ENCODE measurements around the gene SLC12A8. TPM values are rescaled to one million over a fixed set of nuclear protein-coding genes. Genes with fewer than 3 reads are reported as not detected.

The SLC12A8 gene
- total RNA-seq, 2 experiments from 2014 or later, result 0.36 to 0.38 TPM

DNA sequence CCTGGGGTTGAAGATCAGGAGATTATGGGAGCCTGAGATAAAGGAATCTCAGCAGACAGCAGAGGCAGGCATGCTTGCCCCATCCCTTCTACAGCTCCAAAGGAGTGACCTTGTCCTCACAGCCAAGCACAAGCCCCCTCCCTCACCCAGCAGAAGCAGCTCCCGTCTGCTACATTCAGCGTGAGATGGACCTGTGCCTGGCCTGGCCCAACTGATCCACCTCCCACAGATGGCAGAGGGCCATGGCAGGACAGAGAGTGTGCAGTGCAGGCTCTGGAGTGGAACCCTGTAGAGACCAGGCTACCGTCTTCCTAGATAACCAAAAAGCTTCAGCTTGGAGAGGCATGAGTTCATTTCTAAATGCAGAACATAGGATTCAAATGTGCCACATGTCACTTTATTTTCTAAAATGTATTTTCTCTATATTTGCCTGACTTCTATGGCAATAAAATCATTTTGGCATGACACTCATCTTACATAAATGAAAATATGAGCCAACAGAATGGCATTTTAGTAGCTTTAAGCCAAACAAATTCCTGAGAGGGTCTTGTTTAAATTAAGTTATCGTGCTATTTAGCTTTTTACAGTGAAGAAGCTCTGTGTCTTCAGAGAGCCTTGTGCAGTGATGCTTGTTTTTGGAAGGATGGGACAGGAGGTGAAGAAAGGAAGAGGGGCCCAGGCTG lies 43.7 kb downstream of the SLC12A8 start:
- no peak overlapping the region for H3K27ac Mint-ChIP-seq
- H3K4me3 Mint-ChIP-seq, result no peak overlapping the region

DNA sequence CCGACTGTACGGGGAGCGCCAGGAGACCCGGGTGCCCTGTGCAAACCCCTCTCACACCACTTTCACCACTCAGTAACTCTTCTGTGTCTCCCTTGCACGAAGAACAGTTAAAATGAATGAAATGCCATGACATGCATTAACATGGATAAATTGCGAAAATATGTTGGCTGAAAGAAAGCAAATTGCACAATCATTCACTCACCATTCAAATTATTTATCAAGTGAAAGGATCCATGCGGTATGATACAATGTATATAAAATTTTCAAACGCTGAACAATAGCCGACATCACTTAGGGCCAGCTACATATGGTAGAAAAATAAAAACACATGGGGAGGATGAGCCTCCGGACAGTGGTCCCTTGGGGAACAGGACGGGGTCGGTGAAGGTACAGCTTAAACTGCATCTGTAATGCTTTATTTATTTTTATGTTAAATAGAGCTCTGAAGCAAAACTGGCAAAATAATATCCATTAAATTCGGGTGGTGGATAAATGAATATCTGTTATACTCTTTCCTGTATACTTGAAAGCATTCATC lies 45.9 kb downstream of the SLC12A8 start:
- Histone ChIP-seq H3K9me3 (ENCODE audit: control insufficient read depth in 1 of 2, insufficient read depth in 1 of 2, low read length in 2 of 2) (no peaks in the 10 kb centered on the region), H3K36me3 (ENCODE audit: insufficient read depth, low read length) (no peaks in the 10 kb centered on the region), H3K4me1 (ENCODE audit: insufficient read depth, low read length) (no peaks in the 10 kb centered on the region), H3K27me3 (ENCODE audit: control insufficient read depth in 1 of 2, insufficient read depth in 2 of 2, low read length in 2 of 2) (no peaks in the 10 kb centered on the region), H3K27ac (ENCODE audit: low read depth in 1 of 2, low read length in 2 of 2) (no peak overlapping the region), H3K4me3 (ENCODE audit: low read length) (no peak overlapping the region)
- no peaks in the 10 kb centered on the region for H3K27me3 Mint-ChIP-seq
- CTCF ChIA-PET, result interaction anchor here (0.7 kb wide), 1 partner anchor 276 kb away, joined by 3 read pairs; no protein-coding TSS in a partner anchor
- no peaks in the 10 kb centered on the region for H3K4me1 Mint-ChIP-seq (ENCODE audit: low read depth)
- TF ChIP-seq, protein P1, sequence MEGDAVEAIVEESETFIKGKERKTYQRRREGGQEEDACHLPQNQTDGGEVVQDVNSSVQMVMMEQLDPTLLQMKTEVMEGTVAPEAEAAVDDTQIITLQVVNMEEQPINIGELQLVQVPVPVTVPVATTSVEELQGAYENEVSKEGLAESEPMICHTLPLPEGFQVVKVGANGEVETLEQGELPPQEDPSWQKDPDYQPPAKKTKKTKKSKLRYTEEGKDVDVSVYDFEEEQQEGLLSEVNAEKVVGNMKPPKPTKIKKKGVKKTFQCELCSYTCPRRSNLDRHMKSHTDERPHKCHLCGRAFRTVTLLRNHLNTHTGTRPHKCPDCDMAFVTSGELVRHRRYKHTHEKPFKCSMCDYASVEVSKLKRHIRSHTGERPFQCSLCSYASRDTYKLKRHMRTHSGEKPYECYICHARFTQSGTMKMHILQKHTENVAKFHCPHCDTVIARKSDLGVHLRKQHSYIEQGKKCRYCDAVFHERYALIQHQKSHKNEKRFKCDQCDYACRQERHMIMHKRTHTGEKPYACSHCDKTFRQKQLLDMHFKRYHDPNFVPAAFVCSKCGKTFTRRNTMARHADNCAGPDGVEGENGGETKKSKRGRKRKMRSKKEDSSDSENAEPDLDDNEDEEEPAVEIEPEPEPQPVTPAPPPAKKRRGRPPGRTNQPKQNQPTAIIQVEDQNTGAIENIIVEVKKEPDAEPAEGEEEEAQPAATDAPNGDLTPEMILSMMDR (IDR thresholded peaks at IDR 0.05), result no peak
- no peaks in the 10 kb centered on the region for H3K36me3 Mint-ChIP-seq (ENCODE audit: low read depth)
- ATAC-seq (ENCODE audit: poor library complexity) (no peak), DNase-seq (no peak)
- H3K9me3 Mint-ChIP-seq, result no peaks in the 10 kb centered on the region
- H3K27ac Mint-ChIP-seq, result no peak overlapping the region
- intact Hi-C loops (cut with DNase I, micrococcal nuclease), result no loop called here
- H3K4me3 Mint-ChIP-seq, result no peak overlapping the region
- POLR2A ChIA-PET, result interaction anchor here (0.7 kb wide), 1 partner anchor 164 kb away, joined by 3 read pairs; no protein-coding TSS in a partner anchor

More for the DNA sequence above, 43.7 kb downstream of the SLC12A8 start:
- intact Hi-C loops (cut with DNase I, micrococcal nuclease), result no loop called here
- Mint-ChIP-seq H3K36me3 (ENCODE audit: low read depth) (no peaks in the 10 kb centered on the region), H3K4me1 (ENCODE audit: low read depth) (no peaks in the 10 kb centered on the region), H3K9me3 (peaks cover 2% of the 10 kb centered on the region), H3K27me3 (no peaks in the 10 kb centered on the region)
- H3K36me3 ChIP-seq (ENCODE audit: insufficient read depth, low read length), result no peaks in the 10 kb centered on the region
- no peaks in the 10 kb centered on the region for H3K27me3 ChIP-seq (ENCODE audit: control insufficient read depth in 1 of 2, insufficient read depth in 2 of 2, low read length in 2 of 2)
- TF ChIP-seq, protein P1 (IDR thresholded peaks at IDR 0.05), result no peak
- H3K9me3 ChIP-seq (ENCODE audit: control insufficient read depth in 1 of 2, insufficient read depth in 1 of 2, low read length in 2 of 2), result no peaks in the 10 kb centered on the region
- H3K4me3 ChIP-seq (ENCODE audit: low read length), result no peak overlapping the region
- CTCF ChIA-PET, result interaction anchor here (1.0 kb wide), 1 partner anchor 12 kb away, joined by 3 read pairs; no protein-coding TSS in a partner anchor
- POLR2A ChIA-PET, result no interaction called here
- ATAC-seq (ENCODE audit: poor library complexity) (no peak), DNase-seq (no peak)
- H3K27ac ChIP-seq (ENCODE audit: low read depth in 1 of 2, low read length in 2 of 2), result no peak overlapping the region
- H3K4me1 ChIP-seq (ENCODE audit: insufficient read depth, low read length), result no peaks in the 10 kb centered on the region

DNA sequence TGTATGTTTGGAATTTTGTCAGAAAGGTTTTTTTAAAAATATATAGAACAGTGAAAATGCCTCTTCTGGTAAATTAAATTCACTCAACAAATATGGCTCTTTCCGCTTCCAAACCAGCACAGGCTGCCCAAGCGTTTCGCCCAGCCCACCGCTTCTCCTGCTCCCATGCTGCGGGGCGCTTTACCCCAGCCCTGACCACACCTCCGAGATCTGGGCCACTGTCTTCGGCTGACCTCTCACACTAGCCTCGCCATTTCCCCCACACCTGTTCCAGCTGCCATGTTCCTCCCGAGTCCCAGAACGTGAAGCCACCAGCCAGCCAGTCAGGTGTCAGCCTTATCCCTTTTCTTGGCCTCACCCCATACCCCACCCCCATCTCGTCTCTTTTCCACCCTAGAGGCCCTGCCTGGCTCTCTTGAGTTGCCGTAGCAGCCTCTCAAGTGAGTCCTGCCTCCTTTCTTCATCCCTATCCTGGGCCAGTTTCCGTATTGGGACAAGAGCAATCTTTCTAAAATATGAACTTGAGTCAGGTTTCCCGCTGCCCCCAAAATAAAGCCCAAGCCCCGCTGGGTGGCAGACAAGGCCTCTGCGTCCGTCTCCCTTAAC lies 46.5 kb downstream of the SLC12A8 start:
- Mint-ChIP-seq H3K9me3 (no peaks in the 10 kb centered on the region), H3K4me1 (ENCODE audit: low read depth) (no peaks in the 10 kb centered on the region), H3K4me3 (no peak overlapping the region), H3K27me3 (no peaks in the 10 kb centered on the region), H3K36me3 (ENCODE audit: low read depth) (no peaks in the 10 kb centered on the region), H3K27ac (no peak overlapping the region)
- ATAC-seq (ENCODE audit: poor library complexity) (no peak), DNase-seq (no peak)
- TF ChIP-seq, protein P1 (IDR thresholded peaks at IDR 0.05), result no peak
- Histone ChIP-seq H3K27ac (ENCODE audit: low read depth in 1 of 2, low read length in 2 of 2) (no peak overlapping the region), H3K27me3 (ENCODE audit: control insufficient read depth in 1 of 2, insufficient read depth in 2 of 2, low read length in 2 of 2) (no peaks in the 10 kb centered on the region), H3K36me3 (ENCODE audit: insufficient read depth, low read length) (no peaks in the 10 kb centered on the region), H3K4me3 (ENCODE audit: low read length) (no peak overlapping the region), H3K4me1 (ENCODE audit: insufficient read depth, low read length) (no peaks in the 10 kb centered on the region), H3K9me3 (ENCODE audit: control insufficient read depth in 1 of 2, insufficient read depth in 1 of 2, low read length in 2 of 2) (no peaks in the 10 kb centered on the region)
- intact Hi-C loops (cut with DNase I, micrococcal nuclease), result no loop called here
- ChIA-PET CTCF (no interaction called here), POLR2A (interaction anchor here (0.7 kb wide), 1 partner anchor 163 kb away, joined by 3 read pairs; no protein-coding TSS in a partner anchor)

Measured in CD4-positive, alpha-beta T cell (primary cell).